GM18526 (cell line): ENCODE data around the gene ZNF574.

ENCODE experiments used
- POLR2A ChIP-seq: IDR thresholded peaks from 3 replicates; pipeline ENCODE4 v1.6.1; 2011; ENCODE audit not compliant: insufficient read length; ENCODE audit errors: extremely low read depth

Gene ZNF574

DNA sequence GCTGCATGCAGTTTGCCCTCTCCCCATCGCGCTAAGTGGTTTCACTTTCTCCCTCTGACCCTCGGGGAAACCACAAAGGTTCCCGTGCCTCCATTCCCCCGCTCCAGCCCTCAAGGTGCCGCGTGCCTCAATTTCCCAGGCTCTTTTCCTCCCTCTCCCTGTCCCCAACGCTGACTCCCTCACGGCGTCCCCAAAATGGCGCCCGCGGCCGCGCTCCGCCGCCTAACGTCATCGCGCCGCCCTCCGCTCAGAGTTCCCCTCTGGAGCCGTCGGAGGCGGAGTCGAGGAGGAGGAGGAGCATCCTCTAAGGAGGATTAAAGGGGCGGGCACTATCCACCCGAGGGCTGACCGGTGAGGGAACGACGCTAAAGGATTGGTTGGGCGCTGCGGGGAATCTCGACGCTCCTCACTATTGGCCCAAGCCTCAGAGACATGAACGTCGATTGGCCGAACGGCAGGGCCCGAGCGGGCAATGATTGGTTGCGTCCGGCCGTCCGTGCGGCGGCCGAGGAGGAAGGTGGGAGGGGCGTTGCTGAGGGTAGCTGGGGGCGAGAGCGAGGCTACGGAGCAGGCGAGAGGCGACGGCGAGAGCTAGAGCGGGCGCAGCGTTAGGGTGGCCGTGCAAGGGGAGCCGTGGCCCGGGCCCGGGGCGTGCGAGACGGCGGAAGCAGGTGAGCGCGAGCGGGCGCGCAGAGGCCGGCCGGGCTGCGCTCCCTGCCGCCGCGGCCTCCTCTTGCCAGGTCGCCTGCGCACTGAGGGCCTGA lies at the start of gene ZNF574:
Gene ZNF574, plus strand, starts transcription at position 551 of the 764 bp plus-strand sequence. CDS start 2,441 bp downstream, outside the sequence.
- TF ChIP-seq POLR2A = peak; percentile 88

DNA sequence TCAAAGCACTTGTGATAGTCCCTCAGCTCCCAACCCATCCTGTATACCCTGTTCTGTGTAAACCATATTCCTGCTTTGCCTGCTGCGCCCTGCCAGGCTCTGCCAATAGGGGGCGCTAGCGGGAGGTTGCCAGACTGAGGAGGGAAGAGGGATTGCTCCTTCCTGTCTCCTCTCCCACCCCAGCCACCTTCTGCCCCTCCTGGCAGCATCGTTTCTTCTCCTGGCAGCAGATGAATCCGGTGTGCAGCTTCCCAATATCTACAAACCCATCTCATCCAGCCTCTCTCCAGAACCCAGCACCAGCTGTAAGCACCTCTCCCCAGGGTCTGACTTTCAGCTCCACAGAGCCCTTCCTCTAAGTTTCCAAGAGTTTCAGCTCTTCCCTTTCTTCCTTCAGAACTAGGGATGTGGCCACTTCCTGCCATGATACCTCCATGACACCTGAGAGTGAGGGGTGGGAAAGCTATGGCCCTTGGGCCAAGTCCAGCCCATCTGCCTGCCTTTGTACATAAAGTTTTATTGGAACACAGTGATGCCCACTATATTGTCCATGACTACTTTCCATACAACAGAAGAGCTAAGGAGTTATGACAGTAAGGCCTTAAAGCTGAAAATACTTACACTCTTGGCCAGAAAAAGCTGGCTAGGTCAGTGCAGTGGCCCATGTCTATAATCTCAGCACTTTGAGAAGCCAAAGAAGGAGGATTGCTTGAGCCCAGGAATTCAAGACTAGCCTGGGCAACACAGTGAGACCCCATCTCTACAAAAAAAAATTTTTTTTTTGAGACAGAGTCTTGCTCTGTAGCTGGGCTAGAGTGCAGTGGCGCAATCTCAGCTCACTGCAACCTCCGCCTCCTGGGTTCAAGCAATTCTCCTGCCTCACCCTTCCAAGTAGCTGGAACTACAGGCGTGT lies 47.4 kb upstream of the ZNF574 start:
- TF ChIP-seq POLR2A = no peak

DNA sequence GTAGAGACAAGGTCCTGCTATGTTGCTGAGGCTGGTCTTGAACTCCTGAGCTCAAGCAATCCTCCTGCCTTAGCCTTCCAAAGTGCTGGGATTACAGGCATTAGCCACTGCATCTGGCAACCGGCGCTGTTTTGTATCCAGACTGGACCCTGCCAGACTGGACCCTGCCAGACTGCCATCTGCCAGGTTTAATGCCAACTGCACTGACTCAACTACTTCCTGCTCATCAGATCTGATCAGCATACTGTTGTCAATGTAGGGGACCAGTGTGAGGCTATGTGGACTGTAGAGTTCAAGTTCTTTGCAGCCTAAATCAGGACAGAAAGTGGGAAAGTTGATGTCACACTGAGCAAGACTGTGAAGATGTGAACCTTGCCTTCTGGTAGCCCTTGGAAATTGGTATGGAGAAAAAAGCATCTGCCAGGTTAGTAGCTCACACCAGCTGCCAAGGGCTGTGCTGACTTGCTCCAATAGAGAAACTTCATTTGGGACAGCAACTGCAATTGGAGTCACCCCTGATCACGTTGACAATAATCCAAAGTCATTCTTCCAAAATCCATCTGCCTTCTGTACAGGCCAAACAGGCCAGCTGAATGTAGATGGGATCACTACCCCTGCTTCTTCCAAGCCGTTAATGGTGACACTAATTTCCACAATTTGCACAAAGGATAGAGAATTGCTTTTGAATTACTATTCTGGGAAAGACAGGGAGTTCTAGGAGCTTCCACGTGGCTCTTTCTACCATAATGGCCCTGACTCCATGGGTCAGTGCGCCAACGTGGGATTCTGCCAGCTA lies 45.1 kb upstream of the ZNF574 start:
- no peak for TF ChIP-seq POLR2A

GRCh38 chr19:42032431-42032830 lies 43.5 kb upstream of the ZNF574 start:
- TF ChIP-seq POLR2A = no peak

DNA sequence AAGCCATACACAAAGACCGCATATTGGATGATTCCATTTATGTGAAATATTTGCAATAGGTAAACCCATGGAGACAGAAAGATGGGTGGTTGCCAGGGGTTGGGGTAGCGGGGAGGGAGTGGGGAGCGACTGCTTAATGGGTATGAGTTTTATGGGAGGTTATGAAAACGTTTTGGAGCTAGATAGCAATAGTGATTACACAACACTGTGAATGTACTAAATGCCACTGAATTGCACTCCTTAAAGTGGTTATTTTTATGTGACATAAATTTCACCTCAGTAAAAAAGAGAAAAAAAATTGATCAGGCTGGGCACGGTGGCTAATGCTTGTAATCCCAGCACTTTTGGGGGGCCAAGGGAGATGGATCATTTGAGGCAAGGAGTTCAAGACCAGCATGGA lies 42.6 kb upstream of the ZNF574 start:
- no peak for TF ChIP-seq POLR2A

- TF ChIP-seq POLR2A = no peak
Observed at GRCh38 chr19:42037649-42038048, 38.3 kb upstream of the ZNF574 start.

GRCh38 chr19:42038666-42039065 lies 37.3 kb upstream of the ZNF574 start:
- TF ChIP-seq POLR2A = no peak

DNA sequence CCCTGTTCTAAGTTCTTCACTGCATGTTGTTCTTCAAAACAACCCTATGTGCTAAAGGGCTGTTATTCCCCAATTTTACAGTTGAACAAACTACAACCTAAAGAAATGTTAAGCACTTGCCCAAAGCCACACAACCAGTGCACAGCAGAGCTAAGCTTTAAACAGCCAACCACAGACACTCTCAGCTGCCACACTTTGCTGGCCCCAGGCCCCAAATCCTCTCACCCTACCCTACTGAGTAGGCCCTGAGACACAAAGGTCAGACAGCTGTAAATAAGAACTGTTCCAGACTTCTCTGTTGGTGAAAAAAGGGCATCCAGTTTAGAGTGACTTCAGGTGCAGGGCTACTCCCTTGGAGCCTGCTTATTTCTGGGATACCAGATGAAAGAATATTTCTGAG lies 35.9 kb upstream of the ZNF574 start:
- TF ChIP-seq POLR2A = no peak

DNA sequence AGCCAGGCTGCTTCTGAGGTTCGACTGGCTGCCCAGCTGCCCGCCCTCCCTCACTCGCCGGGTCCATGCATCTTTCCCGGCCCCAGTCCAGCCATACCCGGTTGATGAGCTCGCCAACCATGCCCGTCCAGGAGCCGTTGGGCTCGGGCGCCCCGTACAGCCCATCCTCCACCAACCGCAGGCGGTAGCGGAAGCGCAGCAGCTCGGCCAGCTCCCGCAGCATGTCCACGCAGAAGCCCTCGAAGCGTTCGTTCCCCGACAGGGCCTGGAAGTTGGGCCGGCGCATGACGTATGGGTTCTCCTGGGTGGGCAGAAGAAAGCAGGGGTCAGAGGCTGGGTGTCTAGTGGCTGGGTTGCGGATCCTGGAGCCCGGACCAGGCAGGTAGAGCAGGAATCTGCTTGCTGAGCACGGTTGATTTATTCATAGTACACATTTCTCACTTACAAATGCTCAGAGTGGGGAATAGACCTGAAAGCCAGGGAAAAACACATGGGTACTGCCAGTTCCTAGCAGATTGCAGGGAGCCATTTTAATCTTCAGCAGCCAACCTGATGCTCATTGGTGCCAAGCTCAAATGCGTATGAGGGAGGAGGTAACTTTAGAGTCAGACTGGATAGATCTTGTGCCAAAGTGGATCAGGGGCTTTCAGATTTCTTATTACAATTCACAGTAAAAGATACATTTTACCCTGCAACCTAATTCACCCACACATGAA lies 33.4 kb upstream of the ZNF574 start:
- no peak for TF ChIP-seq POLR2A

GRCh38 chr19:42045575-42045974 lies 30.4 kb upstream of the ZNF574 start:
- no peak for TF ChIP-seq POLR2A

DNA sequence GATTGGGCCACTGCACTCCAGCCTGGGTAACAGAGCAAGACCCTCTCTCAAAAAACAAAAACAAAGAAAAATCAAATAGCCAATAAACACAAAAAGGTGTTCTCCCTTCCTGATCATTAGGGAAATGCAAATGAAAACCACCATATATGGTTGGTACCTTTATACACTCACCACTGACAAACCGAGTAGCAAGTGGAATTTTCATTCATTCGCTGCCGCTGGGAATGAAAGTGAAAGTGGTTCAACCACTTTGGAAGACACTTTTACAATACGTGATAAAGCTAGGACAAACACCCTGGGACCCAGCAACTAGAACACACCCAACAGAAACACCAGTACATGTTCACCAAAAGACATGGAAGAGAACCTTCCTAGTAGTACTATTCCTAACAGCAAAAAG lies 27.0 kb upstream of the ZNF574 start:
- no peak for TF ChIP-seq POLR2A

DNA sequence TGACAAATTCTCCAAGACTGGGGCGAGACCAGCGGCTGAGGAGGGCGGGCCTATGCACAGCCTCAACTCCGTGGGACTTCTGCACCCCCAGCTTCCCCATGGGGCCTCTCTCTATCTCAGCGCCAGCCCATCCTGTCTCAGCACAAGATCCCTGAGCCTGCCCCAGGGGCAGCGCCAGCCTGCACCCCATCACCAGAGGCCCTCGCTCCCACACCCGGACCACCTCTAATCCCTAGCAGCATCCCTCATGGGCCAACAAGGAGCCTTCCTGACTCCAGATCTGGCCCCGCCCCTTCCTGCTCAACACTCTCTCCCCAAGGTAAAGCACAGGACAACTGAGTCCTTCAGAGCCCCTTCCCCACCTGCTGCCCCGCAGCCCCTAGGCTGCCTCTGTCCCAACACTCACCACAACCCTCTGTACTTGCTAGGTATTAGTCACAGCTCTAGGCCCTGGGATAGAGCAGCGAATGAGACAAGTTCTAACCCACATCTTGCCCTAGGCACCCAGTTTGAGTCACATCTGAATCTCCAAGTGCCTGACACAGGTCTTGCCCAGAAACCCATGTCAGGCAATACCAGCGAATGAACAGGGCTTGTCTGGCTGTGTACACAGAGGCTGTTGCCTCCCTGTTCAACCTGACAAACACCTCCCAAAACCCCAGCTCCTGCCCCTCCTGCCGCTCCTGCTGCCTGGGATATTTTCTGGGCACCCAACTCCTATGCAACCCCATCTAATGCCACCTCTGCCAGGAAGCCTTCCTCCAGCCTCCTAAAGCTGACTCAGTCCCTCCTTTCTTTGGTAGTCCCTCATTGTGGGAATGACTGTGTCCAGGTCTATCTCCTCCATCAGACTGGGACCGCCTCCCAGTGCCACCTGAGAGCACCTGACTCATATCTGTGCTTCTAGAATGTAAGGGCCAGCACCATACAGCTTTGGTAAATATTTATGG lies 24.5 kb upstream of the ZNF574 start:
- TF ChIP-seq POLR2A = no peak

DNA sequence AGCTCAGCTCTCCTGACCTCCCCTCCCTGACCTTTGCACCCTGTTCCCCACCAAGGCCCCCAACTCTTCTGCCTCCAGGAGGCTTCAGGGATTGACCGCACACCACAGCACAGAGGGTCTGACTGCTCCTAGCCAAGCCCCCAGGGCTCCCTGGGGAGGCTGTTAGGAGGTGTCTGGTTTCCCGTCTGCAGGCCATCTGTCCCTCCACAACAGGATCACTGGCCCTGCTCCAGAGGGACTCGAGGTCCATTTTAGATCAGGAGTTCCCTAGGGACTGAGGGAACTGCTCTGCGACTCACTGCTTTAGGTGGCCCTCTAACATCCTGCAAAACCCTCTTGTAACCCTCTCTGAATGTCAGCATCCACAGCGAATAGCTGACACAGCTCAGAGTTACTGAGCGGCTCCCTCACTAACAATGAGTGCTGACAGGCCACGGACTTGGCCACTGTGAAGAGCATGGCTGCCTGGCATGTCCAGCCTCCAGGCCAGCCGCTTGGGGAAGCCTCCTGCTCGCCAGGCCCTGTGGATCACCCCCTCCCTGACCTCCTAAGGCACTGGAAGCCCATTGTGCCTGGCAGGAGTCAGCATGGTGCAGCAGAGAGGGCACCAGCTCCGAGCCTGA lies 23.6 kb upstream of the ZNF574 start:
- TF ChIP-seq POLR2A = no peak
